GM18861 (cell line): ENCODE results near the gene EGFR.

Experiments
- ATAC-seq: cut with Tn5 transposase; IDR thresholded peaks from one replicate; pipeline ENCODE4 v1.9.1; 2021; ENCODE audit not compliant: unreplicated experiment

The EGFR gene

GRCh38 chr7:55080000-55080623 is 61.3 kb downstream of the EGFR start:
- ATAC-seq: no peak

- ATAC-seq: no peak
Observed at GRCh38 chr7:55081068-55081467, 62.3 kb downstream of the EGFR start.

- no peak for ATAC-seq
Observed at GRCh38 chr7:55081472-55082227, 62.8 kb downstream of the EGFR start.

GRCh38 chr7:55082228-55082603 is 63.4 kb downstream of the EGFR start:
- no peak for ATAC-seq

- no peak for ATAC-seq
Observed at GRCh38 chr7:55083206-55083605, 64.4 kb downstream of the EGFR start.

- no peak for ATAC-seq
Observed at GRCh38 chr7:55084307-55084706, 65.5 kb downstream of the EGFR start.

- ATAC-seq: no peak
Observed at GRCh38 chr7:55085511-55086412, 66.9 kb downstream of the EGFR start.

GRCh38 chr7:55086413-55087201 is 67.8 kb downstream of the EGFR start:
- ATAC-seq: peak; percentile 83

- ATAC-seq: no peak
Observed at GRCh38 chr7:55087521-55087961, 68.7 kb downstream of the EGFR start.

- no peak for ATAC-seq
Observed at GRCh38 chr7:55088107-55088506, 69.3 kb downstream of the EGFR start.

GRCh38 chr7:55088620-55089019 is 69.8 kb downstream of the EGFR start:
- no peak for ATAC-seq

GRCh38 chr7:55092186-55092974 is 73.6 kb downstream of the EGFR start:
- no peak for ATAC-seq

- no peak for ATAC-seq
Observed at GRCh38 chr7:55092975-55093373, 74.2 kb downstream of the EGFR start.

GRCh38 chr7:55093674-55094073 is 74.9 kb downstream of the EGFR start:
- ATAC-seq: no peak

GRCh38 chr7:55094092-55094690 is 75.4 kb downstream of the EGFR start:
- ATAC-seq: no peak

GRCh38 chr7:55095672-55096071 is 76.9 kb downstream of the EGFR start:
- ATAC-seq: no peak

- no peak for ATAC-seq
Observed at GRCh38 chr7:55096323-55096722, 77.5 kb downstream of the EGFR start.

GRCh38 chr7:55097100-55097499 is 78.3 kb downstream of the EGFR start:
- no peak for ATAC-seq

- no peak for ATAC-seq
Observed at GRCh38 chr7:55099066-55099820, 80.4 kb downstream of the EGFR start.
